ENCODE measurements around the gene GRIP1.

GRIP1 gene

DNA sequence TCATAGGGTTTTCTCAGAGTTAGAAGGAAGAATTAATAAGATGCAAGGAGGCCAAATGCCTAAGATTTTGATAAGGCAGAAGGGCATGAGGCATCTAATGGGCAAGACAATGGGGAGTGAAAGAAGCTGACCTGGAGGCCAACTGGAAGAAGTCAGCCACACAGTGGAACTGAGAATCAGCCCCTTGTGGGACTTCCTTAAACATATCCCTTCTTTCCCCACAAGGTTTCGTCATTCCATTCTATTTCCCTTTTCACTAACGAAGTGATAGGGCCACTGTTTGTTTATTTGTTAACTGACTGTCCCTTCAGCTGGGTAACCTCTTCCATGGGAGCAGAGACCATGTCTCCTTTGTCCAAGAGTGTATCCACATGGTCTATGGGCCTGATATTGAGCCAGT lies 290.4 kb downstream of the GRIP1 start:
- Histone ChIP-seq H3K9me3 (ENCODE audit: control insufficient read depth, insufficient read depth, low read length) (peaks cover 2% of the 10 kb centered on the region; the same call in 1 of the 2 replicates), H3K4me1 (ENCODE audit: insufficient read depth, low read length) (no peaks in the 10 kb centered on the region), H3K9ac (ENCODE audit: low read depth, low read length) (no peak overlapping the region), H3K36me3 (ENCODE audit: insufficient read depth, low read length) (no peaks in the 10 kb centered on the region)

GRCh38 chr12:66387117-66387516 lies 291.8 kb downstream of the GRIP1 start:
- Histone ChIP-seq H3K9me3 (ENCODE audit: control insufficient read depth, insufficient read depth, low read length) (peaks cover 2% of the 10 kb centered on the region; the same call in 1 of the 2 replicates), H3K9ac (ENCODE audit: low read depth, low read length) (no peak overlapping the region), H3K36me3 (ENCODE audit: insufficient read depth, low read length) (no peaks in the 10 kb centered on the region), H3K4me1 (ENCODE audit: insufficient read depth, low read length) (no peaks in the 10 kb centered on the region)

GRCh38 chr12:66380769-66381535 lies 297.9 kb downstream of the GRIP1 start:
- Histone ChIP-seq H3K9me3 (ENCODE audit: control insufficient read depth, insufficient read depth, low read length) (no peaks in the 10 kb centered on the region), H3K4me1 (ENCODE audit: insufficient read depth, low read length) (no peaks in the 10 kb centered on the region), H3K9ac (ENCODE audit: low read depth, low read length) (no peak overlapping the region), H3K36me3 (ENCODE audit: insufficient read depth, low read length) (no peaks in the 10 kb centered on the region)

GRCh38 chr12:66379616-66380015 lies 299.3 kb downstream of the GRIP1 start:
- Histone ChIP-seq H3K9me3 (ENCODE audit: control insufficient read depth, insufficient read depth, low read length) (no peaks in the 10 kb centered on the region), H3K36me3 (ENCODE audit: insufficient read depth, low read length) (no peaks in the 10 kb centered on the region), H3K9ac (ENCODE audit: low read depth, low read length) (no peak overlapping the region), H3K4me1 (ENCODE audit: insufficient read depth, low read length) (no peaks in the 10 kb centered on the region)

- Histone ChIP-seq H3K9me3 (ENCODE audit: control insufficient read depth, insufficient read depth, low read length) (no peaks in the 10 kb centered on the region), H3K9ac (ENCODE audit: low read depth, low read length) (no peak overlapping the region), H3K4me1 (ENCODE audit: insufficient read depth, low read length) (no peaks in the 10 kb centered on the region), H3K36me3 (ENCODE audit: insufficient read depth, low read length) (no peaks in the 10 kb centered on the region)
Measured at GRCh38 chr12:66375560-66375959, 303.3 kb downstream of the GRIP1 start.

GRCh38 chr12:66371982-66372381 lies 306.9 kb downstream of the GRIP1 start:
- Histone ChIP-seq H3K9me3 (ENCODE audit: control insufficient read depth, insufficient read depth, low read length) (no peaks in the 10 kb centered on the region), H3K4me1 (ENCODE audit: insufficient read depth, low read length) (no peaks in the 10 kb centered on the region), H3K9ac (ENCODE audit: low read depth, low read length) (no peak overlapping the region)

DNA sequence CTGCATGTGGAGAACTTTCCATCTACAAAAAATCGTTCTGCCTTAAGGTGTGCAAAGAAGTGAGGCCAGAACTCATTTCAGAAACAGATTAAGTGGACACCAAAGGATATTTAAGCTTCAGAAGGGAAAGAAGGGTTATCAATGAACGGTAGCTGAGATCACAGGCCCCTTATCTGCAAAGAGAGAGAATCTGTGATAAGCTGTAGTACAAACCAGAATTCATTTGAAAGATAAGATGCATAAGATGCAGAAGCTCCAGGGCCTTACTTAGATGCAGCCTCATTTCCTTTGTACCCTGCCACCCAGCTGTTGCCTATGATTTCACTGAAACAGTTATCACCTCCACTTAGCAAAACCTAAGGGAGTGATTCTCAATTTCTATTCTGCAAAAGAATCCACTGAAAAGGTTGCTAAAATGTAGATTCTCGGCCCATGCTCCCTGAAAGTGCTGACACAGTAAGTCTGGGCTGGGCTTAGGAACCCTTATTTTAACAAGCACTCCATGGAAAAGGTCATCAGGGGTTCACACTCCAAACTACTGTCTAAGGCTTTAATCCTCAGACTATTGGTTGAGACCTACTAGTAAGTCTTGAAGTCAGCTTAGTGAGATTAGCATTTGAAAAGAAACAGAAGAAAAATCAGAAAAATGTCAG lies 311.7 kb downstream of the GRIP1 start:
- H3K9ac ChIP-seq (ENCODE audit: low read depth, low read length), result no peak overlapping the region
- no peaks in the 10 kb centered on the region for H3K4me1 ChIP-seq (ENCODE audit: insufficient read depth, low read length)
- H3K9me3 ChIP-seq (ENCODE audit: control insufficient read depth, insufficient read depth, low read length), result no peaks in the 10 kb centered on the region
- no peaks in the 10 kb centered on the region for H3K36me3 ChIP-seq (ENCODE audit: insufficient read depth, low read length)

More at GRCh38 chr12:66371982-66372381, 306.9 kb downstream of the GRIP1 start:
- H3K36me3 ChIP-seq (ENCODE audit: insufficient read depth, low read length), result no peaks in the 10 kb centered on the region

DNA sequence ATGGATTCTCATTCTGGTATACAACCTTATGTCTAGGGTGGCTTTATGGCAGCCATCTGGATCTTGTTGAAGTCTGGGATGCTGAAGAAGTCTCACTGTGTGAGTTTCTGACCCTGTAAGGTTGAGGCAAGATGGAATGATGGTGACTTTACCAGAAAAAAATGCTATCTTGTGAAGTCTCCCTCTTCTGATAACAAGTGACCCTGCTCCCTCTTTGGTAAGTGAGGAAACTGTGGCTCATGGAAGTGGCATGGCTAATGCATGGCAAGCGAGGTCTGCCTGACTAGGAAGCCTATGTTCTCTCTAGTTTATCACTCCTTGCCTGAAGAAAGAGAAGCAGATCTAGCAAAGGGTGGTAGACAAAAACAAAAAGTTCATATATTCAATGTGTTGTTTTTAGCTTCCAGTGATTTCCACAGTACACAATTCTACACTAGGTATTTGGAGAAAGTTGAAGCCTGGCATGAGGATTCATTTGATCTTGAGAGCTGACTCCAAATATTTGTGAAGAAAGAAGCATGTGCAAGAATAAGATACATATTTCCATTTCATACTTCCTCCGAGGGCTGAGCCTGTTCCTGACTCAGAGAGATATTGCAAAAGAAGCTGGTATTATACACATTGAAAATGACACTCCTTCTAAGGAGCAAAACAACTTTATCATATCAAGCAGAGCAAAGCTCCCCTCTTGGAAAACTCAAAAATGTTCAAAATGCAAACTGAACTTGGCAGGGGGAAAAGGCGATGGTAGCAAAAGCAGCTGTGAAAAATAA lies 313.0 kb downstream of the GRIP1 start:
- Histone ChIP-seq H3K36me3 (ENCODE audit: insufficient read depth, low read length) (no peaks in the 10 kb centered on the region), H3K9me3 (ENCODE audit: control insufficient read depth, insufficient read depth, low read length) (no peaks in the 10 kb centered on the region)

DNA sequence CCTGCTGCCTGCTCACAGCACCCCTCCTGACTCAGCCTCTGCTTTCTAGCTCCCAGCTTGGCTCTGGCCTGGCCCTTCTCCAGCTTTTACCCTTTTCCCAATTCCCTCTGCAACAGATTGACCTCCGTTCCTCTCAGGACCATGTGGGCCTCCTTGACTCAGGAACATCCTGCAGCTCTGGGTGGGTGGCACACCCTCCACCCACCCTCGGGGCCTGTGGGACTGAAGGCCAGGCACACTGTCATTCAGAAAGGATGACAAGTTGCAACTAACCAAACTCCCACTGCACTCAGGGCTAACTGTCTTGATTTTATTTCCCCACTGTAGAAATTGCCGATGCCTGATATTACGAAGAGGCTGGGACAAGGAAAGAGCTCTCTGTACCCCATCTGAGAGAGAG lies 317.2 kb downstream of the GRIP1 start:
- Histone ChIP-seq H3K9ac (ENCODE audit: low read depth, low read length) (no peak overlapping the region), H3K36me3 (ENCODE audit: insufficient read depth, low read length) (no peaks in the 10 kb centered on the region), H3K4me1 (ENCODE audit: insufficient read depth, low read length) (peaks cover 5% of the 10 kb centered on the region), H3K9me3 (ENCODE audit: control insufficient read depth, insufficient read depth, low read length) (no peaks in the 10 kb centered on the region)

More for the DNA sequence above, 313.0 kb downstream of the GRIP1 start:
- Histone ChIP-seq H3K4me1 (ENCODE audit: insufficient read depth, low read length) (no peaks in the 10 kb centered on the region), H3K9ac (ENCODE audit: low read depth, low read length) (no peak overlapping the region)

GRCh38 chr12:66359300-66359699 lies 319.6 kb downstream of the GRIP1 start:
- H3K36me3 ChIP-seq (ENCODE audit: insufficient read depth, low read length), result no peaks in the 10 kb centered on the region
- no peaks in the 10 kb centered on the region for H3K9me3 ChIP-seq (ENCODE audit: control insufficient read depth, insufficient read depth, low read length)
- peaks cover 5% of the 10 kb centered on the region for H3K4me1 ChIP-seq (ENCODE audit: insufficient read depth, low read length)
- no peak overlapping the region for H3K9ac ChIP-seq (ENCODE audit: low read depth, low read length)

DNA sequence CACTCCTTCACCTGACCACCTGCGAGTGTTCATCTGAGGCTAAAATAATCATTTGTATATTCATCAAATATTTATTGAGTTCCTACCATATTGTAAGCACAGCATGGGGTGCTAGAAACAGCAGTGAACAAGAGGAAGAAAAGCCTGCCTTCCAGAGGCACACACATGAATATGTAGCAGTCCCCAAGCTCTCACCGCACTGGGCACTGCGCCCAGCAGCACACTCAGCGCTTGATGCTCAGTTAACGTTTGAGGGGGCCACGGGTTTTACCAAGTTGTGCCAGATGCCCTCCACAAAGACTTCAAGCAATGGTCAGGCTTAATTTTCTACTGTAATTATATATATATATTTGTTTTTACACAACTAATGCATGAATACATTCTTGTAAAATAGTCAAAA lies 324.6 kb downstream of the GRIP1 start:
- H3K36me3 ChIP-seq (ENCODE audit: insufficient read depth, low read length), result no peaks in the 10 kb centered on the region
- H3K4me1 ChIP-seq (ENCODE audit: insufficient read depth, low read length), result peaks cover 5% of the 10 kb centered on the region
- no peak overlapping the region for H3K9ac ChIP-seq (ENCODE audit: low read depth, low read length)
- H3K9me3 ChIP-seq (ENCODE audit: control insufficient read depth, insufficient read depth, low read length), result no peaks in the 10 kb centered on the region

- Histone ChIP-seq H3K9me3 (ENCODE audit: control insufficient read depth, insufficient read depth, low read length) (no peaks in the 10 kb centered on the region), H3K36me3 (ENCODE audit: insufficient read depth, low read length) (no peaks in the 10 kb centered on the region), H3K4me1 (ENCODE audit: insufficient read depth, low read length) (peaks cover 5% of the 10 kb centered on the region), H3K9ac (ENCODE audit: low read depth, low read length) (no peak overlapping the region)
Measured at GRCh38 chr12:66352899-66353298, 326.0 kb downstream of the GRIP1 start.

DNA sequence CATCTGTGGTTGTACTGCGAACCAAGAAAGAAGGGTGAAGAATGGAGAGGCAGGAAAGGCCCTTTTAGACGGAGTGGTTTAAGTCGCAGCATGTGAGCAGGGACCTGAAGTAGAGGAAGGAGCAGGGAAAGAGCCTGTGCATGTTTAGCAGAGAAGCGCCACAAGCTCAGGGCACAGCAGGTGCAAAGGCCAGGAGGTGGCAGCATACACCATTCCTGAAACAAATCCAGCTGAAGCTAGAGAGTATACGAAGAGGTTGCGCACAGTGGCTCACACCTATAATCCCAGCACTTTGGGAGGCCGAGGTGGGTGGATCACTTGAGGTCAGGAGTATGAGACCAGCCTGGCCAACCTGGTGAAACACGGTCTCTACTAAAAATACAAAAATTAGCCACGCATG lies 326.7 kb downstream of the GRIP1 start:
- no peaks in the 10 kb centered on the region for H3K9me3 ChIP-seq (ENCODE audit: control insufficient read depth, insufficient read depth, low read length)
- no peaks in the 10 kb centered on the region for H3K36me3 ChIP-seq (ENCODE audit: insufficient read depth, low read length)
- H3K4me1 ChIP-seq (ENCODE audit: insufficient read depth, low read length), result peaks cover 3% of the 10 kb centered on the region
- H3K9ac ChIP-seq (ENCODE audit: low read depth, low read length), result no peak overlapping the region

DNA sequence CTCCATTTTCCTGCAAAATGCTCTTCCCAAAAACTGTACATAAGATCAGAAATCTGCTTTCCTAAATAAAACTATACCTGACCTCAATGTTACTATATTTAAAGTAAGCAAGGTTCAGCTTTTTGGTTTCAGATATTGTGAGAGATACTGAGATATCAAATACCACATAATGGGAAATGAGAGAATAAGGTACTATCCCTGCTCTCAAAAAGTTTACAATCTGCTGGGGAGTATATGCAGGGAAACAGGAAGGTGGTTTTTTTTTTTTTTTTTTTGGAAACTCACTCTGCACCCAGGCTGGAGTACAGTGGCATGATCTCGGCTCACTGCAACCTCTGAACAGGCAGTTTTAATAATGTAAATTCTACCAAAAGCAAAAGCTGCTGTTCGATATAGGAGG lies 327.6 kb downstream of the GRIP1 start:
- Histone ChIP-seq H3K9me3 (ENCODE audit: control insufficient read depth, insufficient read depth, low read length) (no peaks in the 10 kb centered on the region), H3K9ac (ENCODE audit: low read depth, low read length) (no peak overlapping the region), H3K36me3 (ENCODE audit: insufficient read depth, low read length) (no peaks in the 10 kb centered on the region), H3K4me1 (ENCODE audit: insufficient read depth, low read length) (no peaks in the 10 kb centered on the region)
